Measurements from ENCODE around the gene MIB2. TPM values are rescaled to one million over a fixed set of nuclear protein-coding genes. Genes with fewer than 3 reads are reported as not detected.
A peak's percentile ranks its signal among the peaks of the same experiment; 100 is the strongest.

MIB2 gene
- total RNA-seq, 1 donor from 2014 or later, result 49.6 TPM

GRCh38 chr1:1626207-1627141 lies 11.2 kb downstream of the MIB2 start:
- Histone ChIP-seq H3K4me3 (ENCODE audit: low read length in 3 of 3) (no peak overlapping the region), H3K9me3 (ENCODE audit: control insufficient read depth in 3 of 3, low read length in 3 of 3) (no peaks in the 10 kb centered on the region), H3K4me1 (ENCODE audit: control insufficient read depth in 3 of 3, insufficient read depth in 3 of 3, low read length in 3 of 3) (peaks cover 18 to 29% (median 29%) of the 10 kb centered on the region in 3 donors), H3K27ac (ENCODE audit: low read depth, low read length) (no peak overlapping the region), H3K27me3 (ENCODE audit: control insufficient read depth in 3 of 3, insufficient read depth in 3 of 3, low read length in 3 of 3) (no peaks in the 10 kb centered on the region), H3K9ac (ENCODE audit: low read depth in 1 of 3, low read length in 3 of 3) (no peak overlapping the region), H3K36me3 (ENCODE audit: control insufficient read depth in 3 of 3, insufficient read depth in 3 of 3, low read length in 3 of 3) (peaks cover 19 to 39% (median 34%) of the 10 kb centered on the region in 3 donors)

GRCh38 chr1:1627261-1627828 lies 12.0 kb downstream of the MIB2 start:
- Histone ChIP-seq H3K27ac (ENCODE audit: low read depth, low read length) (no peak overlapping the region), H3K9me3 (ENCODE audit: control insufficient read depth in 3 of 3, low read length in 3 of 3) (no peaks in the 10 kb centered on the region), H3K4me1 (ENCODE audit: control insufficient read depth in 3 of 3, insufficient read depth in 3 of 3, low read length in 3 of 3) (peaks cover 12 to 24% (median 21%) of the 10 kb centered on the region in 3 donors), H3K27me3 (ENCODE audit: control insufficient read depth in 3 of 3, insufficient read depth in 3 of 3, low read length in 3 of 3) (peaks cover 0 to 4% (median 0%) of the 10 kb centered on the region in 3 donors), H3K36me3 (ENCODE audit: control insufficient read depth in 3 of 3, insufficient read depth in 3 of 3, low read length in 3 of 3) (peaks cover 19 to 39% (median 34%) of the 10 kb centered on the region in 3 donors), H3K4me3 (ENCODE audit: low read length in 3 of 3) (no peak overlapping the region), H3K9ac (ENCODE audit: low read depth in 1 of 3, low read length in 3 of 3) (no peak overlapping the region)

- no peaks in the 10 kb centered on the region for H3K9me3 ChIP-seq (ENCODE audit: control insufficient read depth in 3 of 3, low read length in 3 of 3)
- no peak overlapping the region for H3K27ac ChIP-seq (ENCODE audit: low read depth, low read length)
- H3K4me1 ChIP-seq (ENCODE audit: control insufficient read depth in 3 of 3, insufficient read depth in 3 of 3, low read length in 3 of 3), result peaks cover 5 to 16% (median 13%) of the 10 kb centered on the region in 3 donors
- H3K36me3 ChIP-seq (ENCODE audit: control insufficient read depth in 3 of 3, insufficient read depth in 3 of 3, low read length in 3 of 3), result peaks cover 19 to 39% (median 34%) of the 10 kb centered on the region in 3 donors
- H3K4me3 ChIP-seq (ENCODE audit: low read length in 3 of 3), result no peak overlapping the region
- H3K9ac ChIP-seq (ENCODE audit: low read depth in 1 of 3, low read length in 3 of 3), result no peak overlapping the region
- H3K27me3 ChIP-seq (ENCODE audit: control insufficient read depth in 3 of 3, insufficient read depth in 3 of 3, low read length in 3 of 3), result peaks cover 0 to 4% (median 0%) of the 10 kb centered on the region in 3 donors
Observed at GRCh38 chr1:1627829-1628753, 12.8 kb downstream of the MIB2 start.

GRCh38 chr1:1628754-1629429 lies 13.6 kb downstream of the MIB2 start:
- Histone ChIP-seq H3K4me3 (ENCODE audit: low read length in 3 of 3) (no peak overlapping the region), H3K27ac (ENCODE audit: low read depth, low read length) (no peak overlapping the region), H3K27me3 (ENCODE audit: control insufficient read depth in 3 of 3, insufficient read depth in 3 of 3, low read length in 3 of 3) (peaks cover 0 to 4% (median 0%) of the 10 kb centered on the region in 3 donors), H3K9ac (ENCODE audit: low read depth in 1 of 3, low read length in 3 of 3) (no peak overlapping the region), H3K4me1 (ENCODE audit: control insufficient read depth in 3 of 3, insufficient read depth in 3 of 3, low read length in 3 of 3) (peaks cover 3 to 10% (median 7%) of the 10 kb centered on the region in 3 donors), H3K9me3 (ENCODE audit: control insufficient read depth in 3 of 3, low read length in 3 of 3) (no peaks in the 10 kb centered on the region), H3K36me3 (ENCODE audit: control insufficient read depth in 3 of 3, insufficient read depth in 3 of 3, low read length in 3 of 3) (peaks cover 17 to 37% (median 32%) of the 10 kb centered on the region in 3 donors)

- H3K4me1 ChIP-seq (ENCODE audit: control insufficient read depth in 3 of 3, insufficient read depth in 3 of 3, low read length in 3 of 3), result peaks cover 0 to 3% (median 3%) of the 10 kb centered on the region in 3 donors
- H3K27ac ChIP-seq (ENCODE audit: low read depth, low read length), result no peak overlapping the region
- no peak overlapping the region for H3K9ac ChIP-seq (ENCODE audit: low read depth in 1 of 3, low read length in 3 of 3)
- peaks cover 12 to 31% (median 24%) of the 10 kb centered on the region in 3 donors for H3K36me3 ChIP-seq (ENCODE audit: control insufficient read depth in 3 of 3, insufficient read depth in 3 of 3, low read length in 3 of 3)
- no peaks in the 10 kb centered on the region for H3K9me3 ChIP-seq (ENCODE audit: control insufficient read depth in 3 of 3, low read length in 3 of 3)
- peaks cover 0 to 4% (median 0%) of the 10 kb centered on the region in 3 donors for H3K27me3 ChIP-seq (ENCODE audit: control insufficient read depth in 3 of 3, insufficient read depth in 3 of 3, low read length in 3 of 3)
- H3K4me3 ChIP-seq (ENCODE audit: low read length in 3 of 3), result no peak overlapping the region
Observed at GRCh38 chr1:1629430-1630190, 14.3 kb downstream of the MIB2 start.

- Histone ChIP-seq H3K4me3 (ENCODE audit: low read length in 3 of 3) (no peak overlapping the region), H3K9me3 (ENCODE audit: control insufficient read depth in 3 of 3, low read length in 3 of 3) (no peaks in the 10 kb centered on the region), H3K36me3 (ENCODE audit: control insufficient read depth in 3 of 3, insufficient read depth in 3 of 3, low read length in 3 of 3) (peaks cover 8 to 25% (median 19%) of the 10 kb centered on the region in 3 donors), H3K27ac (ENCODE audit: low read depth, low read length) (peak overlapping the region; percentile 71), H3K4me1 (ENCODE audit: control insufficient read depth in 3 of 3, insufficient read depth in 3 of 3, low read length in 3 of 3) (peaks cover 0 to 3% (median 3%) of the 10 kb centered on the region in 3 donors), H3K27me3 (ENCODE audit: control insufficient read depth in 3 of 3, insufficient read depth in 3 of 3, low read length in 3 of 3) (peaks cover 0 to 4% (median 0%) of the 10 kb centered on the region in 3 donors), H3K9ac (ENCODE audit: low read depth in 1 of 3, low read length in 3 of 3) (no peak overlapping the region)
Observed at GRCh38 chr1:1630191-1630964, 15.1 kb downstream of the MIB2 start.

- peaks cover 0 to 3% (median 3%) of the 10 kb centered on the region in 3 donors for H3K4me1 ChIP-seq (ENCODE audit: control insufficient read depth in 3 of 3, insufficient read depth in 3 of 3, low read length in 3 of 3)
- peaks cover 0 to 4% (median 0%) of the 10 kb centered on the region in 3 donors for H3K27me3 ChIP-seq (ENCODE audit: control insufficient read depth in 3 of 3, insufficient read depth in 3 of 3, low read length in 3 of 3)
- H3K36me3 ChIP-seq (ENCODE audit: control insufficient read depth in 3 of 3, insufficient read depth in 3 of 3, low read length in 3 of 3), result peaks cover 8 to 22% (median 19%) of the 10 kb centered on the region in 3 donors
- no peaks in the 10 kb centered on the region for H3K9me3 ChIP-seq (ENCODE audit: control insufficient read depth in 3 of 3, low read length in 3 of 3)
- H3K27ac ChIP-seq (ENCODE audit: low read depth, low read length), result peak overlapping the region; percentile 71
- H3K4me3 ChIP-seq (ENCODE audit: low read length in 3 of 3), result peak overlapping the region in 1 of 3 donors; percentile 22
- peak overlapping the region in 1 of 3 donors; percentile 40 for H3K9ac ChIP-seq (ENCODE audit: low read depth in 1 of 3, low read length in 3 of 3)
Observed at GRCh38 chr1:1630965-1631781, 15.9 kb downstream of the MIB2 start.
